ENCODE results near the gene TPM3.
"Not testable (repeated sequence)": the region's sequence is repeated elsewhere in the genome, so short reads cannot be mapped to it uniquely, and the experiment has no call there.

The TPM3 gene

GRCh38 chr1:154170547-154171222 is 21.2 kb downstream of the TPM3 start:
- in situ Hi-C loops (cut with HindIII; ENCODE audit: low sequenced_read_pairs): no loop called here

- in situ Hi-C loops (cut with HindIII; ENCODE audit: low sequenced_read_pairs): no loop called here
Observed at GRCh38 chr1:154167461-154167860, 24.4 kb downstream of the TPM3 start.

- in situ Hi-C loops (cut with HindIII; ENCODE audit: low sequenced_read_pairs): no loop called here
Observed at GRCh38 chr1:154166207-154166606, 25.7 kb downstream of the TPM3 start.

- in situ Hi-C loops (cut with HindIII; ENCODE audit: low sequenced_read_pairs): no loop called here
Observed at GRCh38 chr1:154159554-154159953, 32.3 kb downstream of the TPM3 start.

GRCh38 chr1:154158307-154159125 is 33.4 kb downstream of the TPM3 start:
- in situ Hi-C loops (cut with HindIII; ENCODE audit: low sequenced_read_pairs): no loop called here

GRCh38 chr1:154157520-154158306 is 34.2 kb downstream of the TPM3 start:
- in situ Hi-C loops (cut with HindIII; ENCODE audit: low sequenced_read_pairs): no loop called here

- in situ Hi-C loops (cut with HindIII; ENCODE audit: low sequenced_read_pairs): no loop called here
Observed at GRCh38 chr1:154155251-154155650, 36.6 kb downstream of the TPM3 start.

- in situ Hi-C loops (cut with HindIII; ENCODE audit: low sequenced_read_pairs): no loop called here
Observed at GRCh38 chr1:154154534-154155191, 37.2 kb downstream of the TPM3 start, which contains the start of gene NUP210L. NUP210L (minus strand) TSS chr1:154155073.

GRCh38 chr1:154154053-154154452 is 37.8 kb downstream of the TPM3 start:
- in situ Hi-C loops (cut with HindIII; ENCODE audit: low sequenced_read_pairs): no loop called here

GRCh38 chr1:154151311-154151710 is 40.6 kb downstream of the TPM3 start:
- in situ Hi-C loops (cut with HindIII; ENCODE audit: low sequenced_read_pairs): no loop called here

GRCh38 chr1:154148807-154149206 is 43.1 kb downstream of the TPM3 start:
- in situ Hi-C loops (cut with HindIII; ENCODE audit: low sequenced_read_pairs): no loop called here

- in situ Hi-C loops (cut with HindIII; ENCODE audit: low sequenced_read_pairs): not testable (repeated sequence)
Observed at GRCh38 chr1:154147505-154147904, 44.4 kb downstream of the TPM3 start.

- in situ Hi-C loops (cut with HindIII; ENCODE audit: low sequenced_read_pairs): no loop called here
Observed at GRCh38 chr1:154145986-154146385, 45.9 kb downstream of the TPM3 start.

- in situ Hi-C loops (cut with HindIII; ENCODE audit: low sequenced_read_pairs): no loop called here
Observed at GRCh38 chr1:154142358-154142757, 49.5 kb downstream of the TPM3 start.

GRCh38 chr1:154141240-154141639 is 50.7 kb downstream of the TPM3 start:
- in situ Hi-C loops (cut with HindIII; ENCODE audit: low sequenced_read_pairs): no loop called here

- in situ Hi-C loops (cut with HindIII; ENCODE audit: low sequenced_read_pairs): no loop called here
Observed at GRCh38 chr1:154137888-154138287, 54.0 kb downstream of the TPM3 start.

- in situ Hi-C loops (cut with HindIII; ENCODE audit: low sequenced_read_pairs): no loop called here
Observed at GRCh38 chr1:154133256-154133655, 58.6 kb downstream of the TPM3 start.

- in situ Hi-C loops (cut with HindIII; ENCODE audit: low sequenced_read_pairs): no loop called here
Observed at GRCh38 chr1:154129391-154129970, 62.4 kb downstream of the TPM3 start.

GRCh38 chr1:154123205-154123604 is 68.7 kb downstream of the TPM3 start:
- in situ Hi-C loops (cut with HindIII; ENCODE audit: low sequenced_read_pairs): not testable (repeated sequence)

- in situ Hi-C loops (cut with HindIII; ENCODE audit: low sequenced_read_pairs): no loop called here
Observed at GRCh38 chr1:154117642-154118041, 74.3 kb downstream of the TPM3 start.

- in situ Hi-C loops (cut with HindIII; ENCODE audit: low sequenced_read_pairs): no loop called here
Observed at GRCh38 chr1:154115180-154115579, 76.7 kb downstream of the TPM3 start.

Data from DLD1 (cell line).